D721Med (cell line): ENCODE results near the gene THSD7B.
A peak's percentile ranks its signal among the peaks of the same experiment; 100 is the strongest.

Experiments
- DNase-seq: peaks from one replicate; pipeline ENCODE4 v3.0.0; 2011; ENCODE audit warnings: low spot score; ENCODE audit not compliant: insufficient read length
- FAIRE-seq: peaks from 2 replicates; lab custom pipeline; 2011; peaks lifted over from hg19 to GRCh38; lab: Jason Lieb, UNC
- CTCF ChIP-seq: IDR thresholded peaks from 2 replicates; pipeline ENCODE4 v1.5.1; 2012; ENCODE audit warnings: mild to moderate bottlenecking, control low read depth; ENCODE audit not compliant: insufficient read depth; ENCODE audit errors: missing control alignments

Gene THSD7B

DNA sequence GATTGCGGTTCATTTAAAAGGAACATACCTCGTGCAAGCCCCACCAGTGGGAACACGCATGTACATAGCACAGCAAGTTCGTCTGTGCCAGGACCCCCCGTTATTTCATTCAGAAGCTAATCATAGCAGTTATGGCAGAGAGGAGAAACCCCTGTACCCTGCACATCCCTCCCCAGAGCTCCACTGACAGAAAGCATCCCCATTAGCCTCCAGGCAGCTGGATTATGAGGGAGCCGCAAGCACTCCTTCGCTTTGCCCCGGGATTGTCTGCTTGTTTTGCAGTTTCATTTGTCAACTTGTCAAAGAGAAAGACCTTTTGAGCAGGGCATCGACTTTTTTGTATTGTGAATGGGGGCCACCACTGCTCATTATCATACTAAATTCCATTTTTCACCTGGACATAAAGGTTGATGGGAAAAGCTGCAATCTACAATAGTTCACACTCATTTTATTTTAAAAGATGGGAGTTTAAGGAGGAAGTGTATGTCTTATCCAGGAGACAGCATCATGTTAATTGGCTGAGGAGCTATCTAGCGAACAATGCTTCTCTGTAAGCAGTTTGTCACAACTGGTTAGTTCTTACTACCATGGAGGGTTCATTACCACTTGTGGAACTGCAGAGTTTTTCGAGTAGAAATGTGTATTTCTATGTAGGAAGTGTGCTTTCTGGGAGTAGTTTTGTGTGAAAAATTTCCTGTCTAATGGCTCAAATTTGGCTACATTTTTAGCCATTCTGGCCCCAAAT lies 255.3 kb downstream of the THSD7B start:
- no peak for DNase-seq
- TF ChIP-seq CTCF = no peak
- FAIRE-seq = peak; percentile 25

GRCh38 chr2:137021763-137022162 lies 256.4 kb downstream of the THSD7B start:
- no peak for DNase-seq
- no peak for TF ChIP-seq CTCF
- no peak for FAIRE-seq

DNA sequence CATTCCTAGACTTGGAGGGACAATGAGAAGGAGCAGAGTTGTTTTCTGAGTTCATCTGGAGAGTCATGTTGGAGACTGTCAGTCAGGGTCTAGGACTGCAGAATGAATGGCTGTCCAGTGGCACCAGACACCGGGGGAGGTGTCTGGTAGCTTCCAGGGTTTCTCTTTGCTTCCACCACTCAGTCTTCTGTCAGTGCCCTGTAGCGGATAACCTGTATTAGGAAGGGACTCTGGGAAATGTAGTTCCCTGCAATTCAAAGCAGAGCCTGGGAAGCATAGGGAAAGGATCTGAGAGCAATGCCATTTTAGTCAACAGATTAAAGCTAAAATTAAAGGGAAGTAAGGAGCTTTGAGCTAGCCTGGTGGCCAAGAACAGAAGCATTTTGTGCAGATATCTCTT lies 257.9 kb downstream of the THSD7B start:
- DNase-seq (no peak), FAIRE-seq (no peak)
- no peak for TF ChIP-seq CTCF

DNA sequence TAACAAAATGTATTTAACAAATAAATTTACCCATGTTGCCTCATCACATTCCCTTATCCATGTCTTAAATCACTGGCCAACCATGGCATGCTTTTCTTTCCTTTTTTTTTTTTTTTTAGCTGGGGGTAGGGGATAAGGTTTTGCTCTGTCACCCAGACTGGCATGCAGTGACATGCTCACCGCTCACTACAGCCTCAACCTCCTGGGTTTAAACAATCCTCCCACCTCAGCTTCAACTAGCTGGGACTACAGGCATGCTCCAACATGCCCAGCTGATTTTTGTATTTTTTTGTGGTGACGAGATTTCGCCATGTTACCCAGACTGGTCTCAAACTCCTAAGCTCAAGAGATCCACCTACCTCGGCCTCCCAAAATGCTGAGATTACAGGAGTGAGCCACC lies 266.4 kb downstream of the THSD7B start:
- FAIRE-seq (no peak), DNase-seq (no peak)
- no peak for TF ChIP-seq CTCF

DNA sequence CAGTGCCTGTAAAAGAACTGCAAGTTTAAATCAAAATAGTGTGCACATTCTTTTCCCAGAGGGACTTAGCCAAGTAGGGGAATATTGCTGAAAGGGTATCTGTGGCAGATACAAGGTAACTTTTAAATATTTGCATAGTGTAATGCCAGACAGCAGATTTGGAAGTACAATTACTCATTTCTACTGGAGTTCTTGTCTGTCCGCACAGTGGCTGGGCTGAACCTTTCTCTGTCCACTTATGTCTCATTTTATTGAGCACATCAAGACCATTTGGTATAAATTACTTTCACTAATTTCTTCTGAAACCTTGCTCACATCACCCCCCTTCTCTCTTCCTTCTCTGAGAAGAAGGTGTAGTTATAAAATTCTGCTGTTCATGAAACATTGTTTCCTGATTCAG lies 271.3 kb downstream of the THSD7B start:
- DNase-seq = no peak
- no peak for FAIRE-seq
- TF ChIP-seq CTCF = no peak

DNA sequence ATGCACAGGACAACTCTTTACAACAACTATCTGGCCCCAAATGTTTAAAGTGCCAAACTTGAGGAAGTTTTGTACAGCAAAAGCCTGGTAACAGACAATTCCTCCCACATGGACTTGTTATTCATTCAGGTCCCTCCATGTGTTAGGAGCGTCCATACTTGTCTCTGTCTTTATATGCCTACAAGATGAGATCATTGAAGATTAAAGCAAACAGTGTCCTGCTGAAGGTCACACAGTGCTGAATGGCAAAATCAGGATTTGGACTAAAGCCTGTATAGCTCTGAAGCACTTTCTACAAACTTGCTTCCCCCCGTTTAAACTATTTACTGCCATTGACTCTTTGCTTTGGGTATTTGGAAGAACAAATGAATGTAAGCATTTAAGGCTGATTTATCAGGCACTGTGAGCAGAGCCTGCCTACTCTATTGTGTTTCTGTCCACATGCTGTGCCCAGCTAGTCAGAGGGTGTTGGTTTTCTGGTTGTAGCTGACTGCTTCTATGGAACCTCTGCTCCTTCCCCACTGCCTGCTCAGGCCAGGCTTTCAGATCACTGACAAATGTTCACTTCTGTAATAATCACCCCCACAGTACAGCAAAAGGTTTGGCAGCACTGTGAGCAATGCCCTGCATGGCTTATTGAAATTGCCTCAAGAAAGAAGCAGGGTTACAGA lies 274.3 kb downstream of the THSD7B start:
- DNase-seq = no peak
- FAIRE-seq = no peak
- TF ChIP-seq CTCF = no peak

DNA sequence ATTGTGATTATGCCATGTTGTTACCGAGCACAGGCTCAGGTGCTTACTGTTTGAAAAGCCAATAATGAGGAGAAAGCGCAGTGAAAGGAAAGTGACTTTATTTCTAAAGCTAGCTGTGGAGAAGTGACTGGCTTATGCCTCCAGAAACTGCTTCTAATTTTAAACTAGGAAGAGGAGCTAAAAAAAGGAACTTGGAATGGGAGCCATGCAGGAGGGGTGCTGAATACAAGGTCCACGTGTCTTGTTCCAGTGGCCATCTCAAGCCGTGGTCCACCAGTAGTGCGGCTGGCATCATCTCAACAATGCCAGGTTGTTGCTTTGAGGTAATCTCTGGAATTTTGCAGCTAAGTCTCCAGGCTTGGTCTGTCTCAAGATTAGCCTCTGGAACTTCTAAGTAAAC lies 282.0 kb downstream of the THSD7B start:
- TF ChIP-seq CTCF = no peak
- FAIRE-seq (no peak), DNase-seq (no peak)
